Measurements from ENCODE around the gene SLIT3.
"Not testable (repeated sequence)": the region's sequence is repeated elsewhere in the genome, so short reads cannot be mapped to it uniquely, and the experiment has no call there.

The SLIT3 gene

GRCh38 chr5:168654211-168654721 lies 646.7 kb downstream of the SLIT3 start:
- DNase-seq: peak; percentile 36

DNA sequence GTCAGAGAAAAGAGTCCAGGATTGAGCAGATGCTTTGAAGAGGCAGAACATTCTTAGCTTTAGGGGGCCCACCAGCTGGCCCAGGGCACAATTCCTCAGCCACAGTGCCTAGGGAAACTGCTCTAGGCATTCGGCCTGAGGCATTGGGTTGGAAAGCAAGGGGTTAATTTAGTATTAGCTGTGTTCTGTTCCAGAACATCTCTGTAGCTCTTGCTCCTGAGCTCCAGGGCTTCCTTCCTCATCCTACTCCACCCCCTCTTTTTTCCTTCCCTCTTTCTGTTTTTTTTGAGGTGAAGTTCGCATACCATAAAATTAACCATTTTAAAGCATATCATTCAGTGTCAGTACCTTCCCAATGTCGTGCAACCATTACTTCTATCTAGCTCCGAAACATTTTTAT lies 647.3 kb downstream of the SLIT3 start:
- DNase-seq: no peak

- DNase-seq: no peak
Observed at GRCh38 chr5:168651648-168652047, 649.3 kb downstream of the SLIT3 start.

DNA sequence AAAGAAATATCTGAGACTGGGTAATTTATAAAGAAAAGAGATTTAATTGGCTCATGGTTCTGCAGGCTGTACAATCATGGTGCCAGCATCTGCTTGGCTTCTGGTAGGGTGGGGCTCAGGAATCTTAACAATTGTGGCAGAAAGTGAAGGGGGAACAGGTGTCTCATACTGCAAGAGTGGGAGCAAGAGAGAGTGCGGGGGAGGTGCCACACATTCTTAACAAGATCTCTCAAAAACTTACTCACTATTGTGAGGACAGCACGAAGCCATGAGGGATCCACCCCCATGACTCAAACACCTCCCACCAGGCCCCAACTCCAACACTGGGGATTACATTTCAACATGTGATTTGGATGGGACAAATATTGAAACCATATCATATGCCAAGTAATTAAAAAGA lies 651.6 kb downstream of the SLIT3 start:
- no peak for DNase-seq

- no peak for DNase-seq
Observed at GRCh38 chr5:168648576-168648975, 652.4 kb downstream of the SLIT3 start.

GRCh38 chr5:168648016-168648415 lies 652.9 kb downstream of the SLIT3 start:
- DNase-seq: no peak

GRCh38 chr5:168647083-168647482 lies 653.9 kb downstream of the SLIT3 start:
- DNase-seq: no peak

DNA sequence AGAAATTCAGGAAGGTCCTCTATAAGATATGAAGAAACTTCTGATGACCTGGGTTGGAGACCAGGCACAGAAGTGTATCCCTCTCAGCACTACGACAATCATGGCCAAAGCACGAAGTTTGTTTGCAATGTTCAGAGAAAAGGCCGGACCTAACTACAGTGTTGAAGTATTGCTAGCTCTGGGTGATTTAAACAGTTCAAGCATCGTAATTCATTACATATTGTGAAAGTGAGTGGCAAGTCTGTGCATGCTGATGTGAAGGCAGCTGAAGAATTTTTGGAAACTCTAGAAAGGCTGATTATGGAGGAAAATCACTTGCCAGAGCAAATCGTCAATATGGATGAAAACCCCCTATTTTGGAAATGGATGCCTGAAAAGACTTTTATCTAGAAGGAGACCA lies 654.6 kb downstream of the SLIT3 start:
- DNase-seq: no peak

DNA sequence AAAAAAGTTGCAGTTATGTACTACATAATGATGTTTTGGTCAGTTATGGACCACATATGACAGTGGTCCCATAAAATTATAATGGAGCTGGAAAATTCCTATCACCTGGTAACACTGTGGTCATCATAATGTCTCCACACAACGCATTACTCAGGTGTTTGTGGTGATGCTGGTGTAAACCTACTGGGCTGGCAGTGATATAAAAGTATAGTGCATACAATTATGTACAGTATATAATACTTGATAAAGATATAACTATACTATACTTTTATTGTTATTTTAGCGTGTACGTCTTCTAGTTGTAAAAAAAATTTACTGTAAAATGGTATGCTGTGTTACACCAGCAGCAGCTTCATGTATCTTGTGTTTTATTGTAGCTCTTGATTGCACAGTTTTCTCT lies 655.7 kb downstream of the SLIT3 start:
- no peak for DNase-seq

DNA sequence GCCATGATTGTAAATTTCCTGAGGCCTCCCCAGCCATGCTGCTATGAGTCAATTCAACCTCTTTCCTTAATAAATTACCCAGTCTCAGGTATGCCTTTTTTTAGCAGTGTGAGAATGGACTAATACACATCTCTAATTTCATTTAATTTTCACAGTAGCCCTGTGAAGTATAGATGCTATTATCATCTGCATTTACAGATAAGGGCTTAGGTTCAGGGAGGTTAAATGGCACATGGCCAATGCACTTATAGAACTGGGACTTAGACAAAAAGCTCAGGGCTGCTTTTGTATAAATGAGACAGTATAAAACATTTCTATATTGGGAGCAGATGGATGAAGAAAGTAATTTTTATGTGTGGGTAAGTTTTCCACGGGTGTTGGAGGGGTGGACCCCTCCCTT lies 658.9 kb downstream of the SLIT3 start:
- DNase-seq: no peak

DNA sequence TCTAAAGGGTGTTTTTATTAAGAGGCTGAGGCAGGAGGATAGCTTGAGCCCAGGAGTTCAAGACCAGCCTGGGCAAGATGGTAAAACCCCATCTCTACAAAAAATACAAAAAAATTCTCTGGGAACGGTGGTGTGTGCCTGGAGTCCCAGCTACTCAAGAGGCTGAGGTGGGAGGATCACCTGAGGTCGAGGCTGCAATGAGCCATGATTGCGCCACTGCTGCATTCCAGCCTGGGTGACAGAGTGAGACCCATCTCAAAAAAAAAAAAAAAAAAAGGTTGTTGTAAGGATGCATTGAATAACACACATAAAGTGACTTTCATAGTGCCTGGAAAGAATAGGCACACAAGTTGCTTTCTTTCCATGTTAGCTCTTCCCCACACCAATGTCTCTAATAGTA lies 662.1 kb downstream of the SLIT3 start:
- not testable (repeated sequence) for DNase-seq

- no peak for DNase-seq
Observed at GRCh38 chr5:168637793-168638192, 663.1 kb downstream of the SLIT3 start.

DNA sequence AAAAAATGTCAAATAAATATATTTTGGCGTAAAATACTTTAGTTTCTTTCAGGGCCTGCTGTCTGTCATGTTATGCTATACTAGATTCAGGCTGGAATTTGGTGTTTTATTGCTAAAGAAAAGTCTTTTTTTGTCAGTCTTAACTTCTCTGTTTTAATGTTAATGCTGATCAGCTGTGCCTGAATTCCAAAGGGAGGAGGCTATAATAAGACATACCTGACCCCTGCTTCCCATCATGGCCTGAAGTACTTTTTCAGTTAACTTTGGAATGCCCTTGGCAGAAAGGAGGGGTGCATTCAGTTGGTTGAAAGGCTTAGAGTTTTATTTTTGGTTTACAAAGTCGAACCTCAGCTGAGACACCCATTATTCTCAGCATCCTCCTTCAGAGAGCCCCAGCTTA lies 663.7 kb downstream of the SLIT3 start:
- no peak for DNase-seq

GRCh38 chr5:168630958-168631357 lies 670.0 kb downstream of the SLIT3 start:
- not testable (repeated sequence) for DNase-seq

- no peak for DNase-seq
Observed at GRCh38 chr5:168624850-168625364, 676.0 kb downstream of the SLIT3 start.

DNA sequence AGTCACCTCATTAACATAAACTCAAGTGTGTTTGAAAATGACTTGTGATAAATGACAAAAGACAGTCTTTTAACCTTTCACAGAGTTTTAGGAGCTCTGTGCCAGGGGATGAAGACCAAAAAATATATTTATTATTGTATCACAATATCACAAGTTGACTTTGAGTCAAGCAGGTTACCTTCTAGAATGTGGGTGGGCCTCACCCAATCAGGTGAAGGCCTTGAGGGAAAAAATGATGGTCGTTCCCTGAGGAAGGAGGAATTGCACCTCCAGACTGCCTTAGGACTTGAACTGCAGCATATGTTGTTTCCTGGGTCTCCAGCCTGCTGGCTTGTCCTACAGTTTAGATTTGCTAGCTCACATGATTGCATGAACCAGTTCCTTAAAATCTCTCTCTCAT lies 680.1 kb downstream of the SLIT3 start:
- DNase-seq: no peak

DNA sequence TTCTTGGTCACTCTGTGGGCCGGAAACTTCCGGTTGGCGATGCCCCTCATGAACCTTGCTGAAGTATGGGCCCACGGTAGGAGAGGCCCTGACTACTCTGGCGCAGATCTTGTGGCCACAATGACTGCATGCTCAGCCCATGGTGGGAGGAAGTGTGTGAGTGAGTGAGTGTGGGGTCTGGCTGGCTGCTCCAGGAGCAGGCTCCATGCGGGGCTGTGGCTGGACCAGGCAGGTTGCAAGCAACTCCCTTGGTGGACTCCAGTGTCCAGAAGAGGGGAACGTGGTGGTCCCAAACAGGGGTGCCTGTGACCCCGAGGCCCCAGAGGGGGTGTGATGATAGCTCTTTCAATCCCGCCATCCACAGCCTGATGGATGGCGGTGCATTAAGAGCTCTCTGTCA lies 686.3 kb downstream of the SLIT3 start:
- no peak for DNase-seq

DNA sequence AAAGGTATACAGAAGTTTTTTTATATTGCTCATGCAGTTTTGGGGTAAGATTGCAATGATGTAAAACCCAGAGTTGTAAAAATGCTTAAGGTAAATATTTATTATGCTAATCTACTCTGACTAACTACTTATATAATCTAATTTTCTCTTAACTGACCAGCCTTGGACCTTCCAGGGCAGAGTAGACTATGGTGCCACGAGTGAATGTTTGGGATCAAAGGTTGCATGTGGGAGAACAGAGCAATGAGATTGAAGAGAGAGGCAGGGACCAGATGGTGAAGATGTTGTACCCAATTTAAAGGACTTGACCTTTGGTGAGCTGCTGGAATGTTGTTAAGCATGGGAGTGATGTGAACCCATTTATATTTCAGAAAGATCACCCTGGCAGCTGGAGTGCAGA lies 686.9 kb downstream of the SLIT3 start:
- no peak for DNase-seq

DNA sequence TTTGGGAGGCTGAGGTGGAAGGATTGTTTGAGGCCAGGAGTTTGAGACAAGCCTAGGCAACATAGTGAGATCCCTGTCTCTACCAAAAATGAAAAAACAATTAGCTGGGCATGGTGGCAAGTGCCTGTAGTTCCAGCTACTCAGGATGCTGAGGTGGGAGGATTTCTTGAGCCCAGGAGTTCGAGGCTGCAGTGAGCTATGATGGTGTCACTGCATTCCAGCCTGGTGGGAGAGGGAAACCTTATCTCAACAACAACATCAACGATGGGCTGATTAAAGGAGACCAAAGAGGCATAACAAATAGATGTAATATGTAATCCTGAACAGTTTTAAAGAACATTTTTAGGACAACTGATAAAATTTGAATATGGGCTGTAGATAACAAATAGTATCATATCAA lies 687.5 kb downstream of the SLIT3 start:
- no peak for DNase-seq

DNA sequence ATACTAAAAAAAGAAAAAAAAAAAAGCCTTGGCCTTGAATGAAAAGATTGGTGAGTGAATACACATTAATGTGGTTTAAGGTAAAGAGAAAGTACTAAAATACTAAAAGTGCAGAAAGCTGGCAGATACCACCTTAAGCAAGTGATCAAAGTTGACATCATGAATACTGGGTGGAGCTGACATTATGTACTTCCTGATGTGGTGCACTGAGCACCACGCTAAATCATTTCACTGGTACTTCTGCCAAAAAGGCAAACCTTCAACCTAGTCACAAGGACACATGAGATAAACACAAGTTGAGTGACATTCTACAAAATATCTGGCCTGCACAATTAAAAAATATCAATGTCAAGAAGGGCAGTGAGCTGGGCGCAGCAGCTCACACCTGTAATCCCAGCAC lies 687.9 kb downstream of the SLIT3 start:
- DNase-seq: no peak

- no peak for DNase-seq
Observed at GRCh38 chr5:168612123-168612522, 688.8 kb downstream of the SLIT3 start.
